Thyroid gland (tissue), 4 donors: ENCODE results near the gene YWHAG.

Experiments
- POLR2A ChIP-seq, 2 donors: fragments of 450-650 bp; IDR thresholded peaks; one replicate each; pipeline ENCODE4 v1.6.1; 2017; ENCODE audit warnings: antibody characterized with exemption in 2 of 2, mild to moderate bottlenecking in 2 of 2, moderate library complexity in 1 of 2
- TF ChIP-seq, protein P1 (sequence below), 6 experiments: fragments of 200-600 bp in 3 of 6; fragments of 450-650 bp in 3 of 6; sonication (generic) in 3 of 6; IDR thresholded peaks; one replicate each; pipeline ENCODE4 v1.5.1; 2016 to 2019; ENCODE audit warnings: antibody characterized with exemption in 6 of 6, mild to moderate bottlenecking in 2 of 6, inconsistent platforms in 1 of 6, moderate library complexity in 1 of 6

DNA sequence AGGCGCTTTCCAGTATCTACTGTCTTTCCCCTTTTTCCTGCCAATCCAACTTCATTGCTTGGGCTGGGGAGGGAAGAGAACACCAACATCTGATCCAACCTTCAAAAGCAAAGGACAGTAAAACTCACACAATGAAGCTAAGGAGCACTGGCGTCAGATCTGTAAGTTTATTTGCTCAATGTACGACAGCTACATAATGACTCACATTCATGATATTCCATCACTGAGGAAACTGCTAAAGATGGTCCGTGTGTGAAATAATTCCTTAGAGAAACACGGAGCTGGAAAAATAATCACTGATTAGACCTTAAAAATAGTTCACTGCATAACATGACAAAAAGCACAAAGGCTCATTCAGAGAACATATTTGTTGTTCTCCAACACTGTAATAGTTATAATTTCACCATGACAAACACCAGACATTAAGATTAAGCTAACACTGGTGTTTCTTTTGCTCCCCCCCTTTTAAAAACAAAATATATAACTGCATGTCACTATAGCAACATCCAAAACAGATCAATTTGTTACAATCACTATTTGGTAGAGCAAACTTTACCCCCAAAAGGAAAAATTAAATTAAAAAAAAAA lies 32.1 kb downstream of the YWHAG start:
- TF ChIP-seq, protein P1, sequence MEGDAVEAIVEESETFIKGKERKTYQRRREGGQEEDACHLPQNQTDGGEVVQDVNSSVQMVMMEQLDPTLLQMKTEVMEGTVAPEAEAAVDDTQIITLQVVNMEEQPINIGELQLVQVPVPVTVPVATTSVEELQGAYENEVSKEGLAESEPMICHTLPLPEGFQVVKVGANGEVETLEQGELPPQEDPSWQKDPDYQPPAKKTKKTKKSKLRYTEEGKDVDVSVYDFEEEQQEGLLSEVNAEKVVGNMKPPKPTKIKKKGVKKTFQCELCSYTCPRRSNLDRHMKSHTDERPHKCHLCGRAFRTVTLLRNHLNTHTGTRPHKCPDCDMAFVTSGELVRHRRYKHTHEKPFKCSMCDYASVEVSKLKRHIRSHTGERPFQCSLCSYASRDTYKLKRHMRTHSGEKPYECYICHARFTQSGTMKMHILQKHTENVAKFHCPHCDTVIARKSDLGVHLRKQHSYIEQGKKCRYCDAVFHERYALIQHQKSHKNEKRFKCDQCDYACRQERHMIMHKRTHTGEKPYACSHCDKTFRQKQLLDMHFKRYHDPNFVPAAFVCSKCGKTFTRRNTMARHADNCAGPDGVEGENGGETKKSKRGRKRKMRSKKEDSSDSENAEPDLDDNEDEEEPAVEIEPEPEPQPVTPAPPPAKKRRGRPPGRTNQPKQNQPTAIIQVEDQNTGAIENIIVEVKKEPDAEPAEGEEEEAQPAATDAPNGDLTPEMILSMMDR (IDR thresholded peaks at IDR 0.05): no peak
- TF ChIP-seq POLR2A (IDR thresholded peaks at IDR 0.05): no peak
